ENCODE measurements around the gene TPST1. TPM values are rescaled to one million over a fixed set of nuclear protein-coding genes. Genes with fewer than 3 reads are reported as not detected.

Gene TPST1
- polyA plus RNA-seq, 1 donor (not counting 4 experiments of a cell fraction or from before 2014, with no cell fraction given), result 48.5 TPM

GRCh38 chr7:66283003-66283920 lies 78.1 kb downstream of the TPST1 start:
- no peak for TF ChIP-seq CTCF (optimal IDR thresholded peaks at IDR 0.05 in 1 of 3, IDR thresholded peaks at IDR 0.05 in 1 of 3, conservative IDR thresholded peaks at IDR 0.05 in 1 of 3; ENCODE audit: extremely low read depth in 1 of 3, insufficient read depth in 2 of 3, low read length in 3 of 3)
- TF ChIP-seq EZH2 (IDR thresholded peaks at IDR 0.05; ENCODE audit: low read length), result no peak
- Histone ChIP-seq H3K27me3 (ENCODE audit: control insufficient read depth, extremely low read depth, insufficient read depth, low read length) (no peaks in the 10 kb centered on the region), H3K79me2 (ENCODE audit: control insufficient read depth, insufficient read depth, low read length) (peaks cover 31% of the 10 kb centered on the region), H3K9ac (ENCODE audit: control insufficient read depth, extremely low read depth, insufficient read depth, low read length) (peak overlapping the region; percentile 57), H3K9me1 (ENCODE audit: control insufficient read depth, extremely low read depth, insufficient read depth, low read length) (no peaks in the 10 kb centered on the region), H2AFZ (ENCODE audit: control insufficient read depth, low read length) (no peak overlapping the region), H3K4me2 (ENCODE audit: control insufficient read depth, extremely low read depth, insufficient read depth, low read depth, low read length) (peak overlapping the region; percentile 57), H3K27ac (ENCODE audit: control insufficient read depth, insufficient read depth, low read length) (peak overlapping the region; percentile 88), H3K4me1 (ENCODE audit: control insufficient read depth, extremely low read depth, insufficient read depth, low read length) (peaks cover 28% of the 10 kb centered on the region), H3K36me3 (ENCODE audit: control insufficient read depth in 2 of 2, extremely low read depth in 1 of 2, insufficient read depth in 2 of 2, low read length in 2 of 2) (no peaks in the 10 kb centered on the region), H3K9me3 (ENCODE audit: control insufficient read depth, low read depth, low read length) (no peaks in the 10 kb centered on the region), H4K20me1 (ENCODE audit: control insufficient read depth, extremely low read depth, insufficient read depth, low read length) (no peaks in the 10 kb centered on the region), H3K4me3 (ENCODE audit: control insufficient read depth in 2 of 3, extremely low read depth in 1 of 3, insufficient read depth in 2 of 3, low read depth in 1 of 3, low read length in 3 of 3) (no peak overlapping the region)
- peak; percentile 85 for FAIRE-seq
- DNase-seq (ENCODE audit: low read depth, low spot score), result peak; percentile 44
- dilution Hi-C loops (cut with MboI; ENCODE audit: extremely low pct_ligation_motif_present, low sequenced_read_pairs), result no loop called here

- H3K36me3 ChIP-seq (ENCODE audit: control insufficient read depth in 2 of 2, extremely low read depth in 1 of 2, insufficient read depth in 2 of 2, low read length in 2 of 2), result no peaks in the 10 kb centered on the region
- H3K4me3 ChIP-seq (ENCODE audit: control insufficient read depth in 2 of 3, extremely low read depth in 1 of 3, insufficient read depth in 2 of 3, low read depth in 1 of 3, low read length in 3 of 3), result no peak overlapping the region
- H3K4me1 ChIP-seq (ENCODE audit: control insufficient read depth, extremely low read depth, insufficient read depth, low read length), result peaks cover 22% of the 10 kb centered on the region
- no peak overlapping the region for H3K27ac ChIP-seq (ENCODE audit: control insufficient read depth, insufficient read depth, low read length)
- H3K9ac ChIP-seq (ENCODE audit: control insufficient read depth, extremely low read depth, insufficient read depth, low read length), result no peak overlapping the region
- no peak overlapping the region for H2AFZ ChIP-seq (ENCODE audit: control insufficient read depth, low read length)
- no peaks in the 10 kb centered on the region for H4K20me1 ChIP-seq (ENCODE audit: control insufficient read depth, extremely low read depth, insufficient read depth, low read length)
- H3K9me1 ChIP-seq (ENCODE audit: control insufficient read depth, extremely low read depth, insufficient read depth, low read length), result no peaks in the 10 kb centered on the region
- peaks cover 4% of the 10 kb centered on the region for H3K79me2 ChIP-seq (ENCODE audit: control insufficient read depth, insufficient read depth, low read length)
- DNase-seq (ENCODE audit: low read depth, low spot score), result no peak
- H3K27me3 ChIP-seq (ENCODE audit: control insufficient read depth, extremely low read depth, insufficient read depth, low read length), result no peaks in the 10 kb centered on the region
- no peak for TF ChIP-seq CTCF (optimal IDR thresholded peaks at IDR 0.05 in 1 of 3, IDR thresholded peaks at IDR 0.05 in 1 of 3, conservative IDR thresholded peaks at IDR 0.05 in 1 of 3; ENCODE audit: extremely low read depth in 1 of 3, insufficient read depth in 2 of 3, low read length in 3 of 3)
- TF ChIP-seq EZH2 (IDR thresholded peaks at IDR 0.05; ENCODE audit: low read length), result no peak
- no peak for FAIRE-seq
- no peak overlapping the region for H3K4me2 ChIP-seq (ENCODE audit: control insufficient read depth, extremely low read depth, insufficient read depth, low read depth, low read length)
- dilution Hi-C loops (cut with MboI; ENCODE audit: extremely low pct_ligation_motif_present, low sequenced_read_pairs), result no loop called here
- H3K9me3 ChIP-seq (ENCODE audit: control insufficient read depth, low read depth, low read length), result no peaks in the 10 kb centered on the region
Observed at GRCh38 chr7:66296001-66296521, 90.9 kb downstream of the TPST1 start.

All from keratinocyte (primary cell).